HL-60 (cell line): ENCODE measurements around the gene MEF2A.

Experiments used
- DNase-seq, 2 experiments: peaks; one replicate each; pipeline ENCODE4 v3.0.0-alpha.2; 2010 to 2020; ENCODE audit warnings: low read depth in 1 of 2, low spot score in 1 of 2
- H3K27ac ChIP-seq: fragments of 250-450 bp; sonication (Bioruptor Pico); replicated peaks from 2 replicates; pipeline ENCODE4 v1.5.1; 2020; ENCODE audit warnings: mild to moderate bottlenecking, moderate library complexity
- H3K27me3 ChIP-seq: fragments of 250-450 bp; sonication (Bioruptor Pico); 2 replicates; pipeline ENCODE4 v1.5.1; 2021; ENCODE audit warnings: mild to moderate bottlenecking, moderate library complexity; ENCODE audit not compliant: insufficient read depth, poor library complexity, severe bottlenecking
- H3K4me3 ChIP-seq: replicated peaks from 2 replicates; pipeline ENCODE4 v1.5.1; 2011; ENCODE audit warnings: mild to moderate bottlenecking, control low read depth, low read length; ENCODE audit not compliant: insufficient read depth
- GABPA ChIP-seq: IDR thresholded peaks from 2 replicates; pipeline ENCODE4 v1.6.1; 2012; ENCODE audit warnings: low read depth
- POLR2AphosphoS5 ChIP-seq: IDR thresholded peaks from 2 replicates; pipeline ENCODE4 v1.6.1; 2012; ENCODE audit warnings: low read depth
- SPI1 ChIP-seq: IDR thresholded peaks from 2 replicates; pipeline ENCODE4 v1.6.1; 2012; ENCODE audit warnings: low read depth, mild to moderate bottlenecking, borderline replicate concordance
- TF ChIP-seq, protein P1 (sequence below): IDR thresholded peaks from 2 replicates; pipeline ENCODE4 v1.6.1; 2012; ENCODE audit warnings: low read depth; ENCODE audit not compliant: insufficient replicate concordance
- TF ChIP-seq, protein P2 (sequence below): IDR thresholded peaks from one replicate; pipeline ENCODE4 v1.5.1; 2011; ENCODE audit warnings: low read length, control low read depth, inconsistent platforms; ENCODE audit not compliant: insufficient read depth

The MEF2A gene

DNA sequence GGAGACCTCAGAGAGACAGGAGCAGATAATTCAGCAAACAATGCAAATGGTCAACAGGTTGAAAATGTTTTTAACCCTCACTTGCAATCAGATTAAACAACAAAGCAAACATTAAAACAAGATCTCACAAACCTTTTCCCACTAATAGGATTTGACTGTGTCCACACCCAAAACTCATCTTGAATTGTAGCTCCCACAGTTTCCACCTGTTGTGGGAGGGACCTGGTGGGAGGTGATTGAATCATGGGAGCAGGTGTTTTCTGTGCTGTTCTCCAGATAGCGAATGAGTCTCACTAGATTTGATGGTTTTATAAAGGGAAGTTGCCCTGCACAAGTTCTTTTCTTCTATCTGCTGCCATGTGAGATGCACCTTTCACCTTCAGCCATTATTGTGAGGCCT, 168.8 kb downstream of the MEF2A start:
- TF ChIP-seq, protein P1, sequence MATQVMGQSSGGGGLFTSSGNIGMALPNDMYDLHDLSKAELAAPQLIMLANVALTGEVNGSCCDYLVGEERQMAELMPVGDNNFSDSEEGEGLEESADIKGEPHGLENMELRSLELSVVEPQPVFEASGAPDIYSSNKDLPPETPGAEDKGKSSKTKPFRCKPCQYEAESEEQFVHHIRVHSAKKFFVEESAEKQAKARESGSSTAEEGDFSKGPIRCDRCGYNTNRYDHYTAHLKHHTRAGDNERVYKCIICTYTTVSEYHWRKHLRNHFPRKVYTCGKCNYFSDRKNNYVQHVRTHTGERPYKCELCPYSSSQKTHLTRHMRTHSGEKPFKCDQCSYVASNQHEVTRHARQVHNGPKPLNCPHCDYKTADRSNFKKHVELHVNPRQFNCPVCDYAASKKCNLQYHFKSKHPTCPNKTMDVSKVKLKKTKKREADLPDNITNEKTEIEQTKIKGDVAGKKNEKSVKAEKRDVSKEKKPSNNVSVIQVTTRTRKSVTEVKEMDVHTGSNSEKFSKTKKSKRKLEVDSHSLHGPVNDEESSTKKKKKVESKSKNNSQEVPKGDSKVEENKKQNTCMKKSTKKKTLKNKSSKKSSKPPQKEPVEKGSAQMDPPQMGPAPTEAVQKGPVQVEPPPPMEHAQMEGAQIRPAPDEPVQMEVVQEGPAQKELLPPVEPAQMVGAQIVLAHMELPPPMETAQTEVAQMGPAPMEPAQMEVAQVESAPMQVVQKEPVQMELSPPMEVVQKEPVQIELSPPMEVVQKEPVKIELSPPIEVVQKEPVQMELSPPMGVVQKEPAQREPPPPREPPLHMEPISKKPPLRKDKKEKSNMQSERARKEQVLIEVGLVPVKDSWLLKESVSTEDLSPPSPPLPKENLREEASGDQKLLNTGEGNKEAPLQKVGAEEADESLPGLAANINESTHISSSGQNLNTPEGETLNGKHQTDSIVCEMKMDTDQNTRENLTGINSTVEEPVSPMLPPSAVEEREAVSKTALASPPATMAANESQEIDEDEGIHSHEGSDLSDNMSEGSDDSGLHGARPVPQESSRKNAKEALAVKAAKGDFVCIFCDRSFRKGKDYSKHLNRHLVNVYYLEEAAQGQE, result no peak
- TF ChIP-seq POLR2AphosphoS5, result no peak
- TF ChIP-seq SPI1, result no peak
- TF ChIP-seq, protein P2, sequence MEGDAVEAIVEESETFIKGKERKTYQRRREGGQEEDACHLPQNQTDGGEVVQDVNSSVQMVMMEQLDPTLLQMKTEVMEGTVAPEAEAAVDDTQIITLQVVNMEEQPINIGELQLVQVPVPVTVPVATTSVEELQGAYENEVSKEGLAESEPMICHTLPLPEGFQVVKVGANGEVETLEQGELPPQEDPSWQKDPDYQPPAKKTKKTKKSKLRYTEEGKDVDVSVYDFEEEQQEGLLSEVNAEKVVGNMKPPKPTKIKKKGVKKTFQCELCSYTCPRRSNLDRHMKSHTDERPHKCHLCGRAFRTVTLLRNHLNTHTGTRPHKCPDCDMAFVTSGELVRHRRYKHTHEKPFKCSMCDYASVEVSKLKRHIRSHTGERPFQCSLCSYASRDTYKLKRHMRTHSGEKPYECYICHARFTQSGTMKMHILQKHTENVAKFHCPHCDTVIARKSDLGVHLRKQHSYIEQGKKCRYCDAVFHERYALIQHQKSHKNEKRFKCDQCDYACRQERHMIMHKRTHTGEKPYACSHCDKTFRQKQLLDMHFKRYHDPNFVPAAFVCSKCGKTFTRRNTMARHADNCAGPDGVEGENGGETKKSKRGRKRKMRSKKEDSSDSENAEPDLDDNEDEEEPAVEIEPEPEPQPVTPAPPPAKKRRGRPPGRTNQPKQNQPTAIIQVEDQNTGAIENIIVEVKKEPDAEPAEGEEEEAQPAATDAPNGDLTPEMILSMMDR, result no peak
- no peak for TF ChIP-seq GABPA
- H3K4me3 ChIP-seq, result no peak overlapping the region
- H3K27me3 ChIP-seq, result no peaks in the 10 kb centered on the region
- DNase-seq, result no peak
- H3K27ac ChIP-seq, result no peak overlapping the region

DNA sequence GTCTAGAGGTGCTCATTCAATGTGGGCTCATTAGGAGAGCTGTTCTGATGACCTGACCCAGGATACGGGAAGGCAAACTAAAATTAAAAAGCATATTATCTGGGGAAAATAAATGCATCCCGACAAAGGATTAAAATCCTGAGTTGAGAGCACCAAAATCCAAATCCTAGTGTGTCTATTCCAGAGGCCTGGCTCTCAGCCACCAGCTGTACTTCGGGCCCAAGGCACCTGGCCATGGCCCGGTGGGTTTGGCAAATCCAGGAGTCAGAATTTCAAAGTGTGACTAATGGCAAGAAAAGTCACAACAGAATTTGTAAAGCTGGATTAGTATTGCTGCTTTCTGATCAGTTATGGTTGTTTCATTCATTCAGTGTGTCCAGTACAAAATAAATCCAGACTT, 170.1 kb downstream of the MEF2A start:
- Histone ChIP-seq H3K27me3 (no peaks in the 10 kb centered on the region), H3K27ac (no peak overlapping the region), H3K4me3 (no peak overlapping the region)
- TF ChIP-seq GABPA (no peak), SPI1 (no peak)
- TF ChIP-seq, protein P2, result no peak
- TF ChIP-seq, protein P1, result no peak
- no peak for DNase-seq

DNA sequence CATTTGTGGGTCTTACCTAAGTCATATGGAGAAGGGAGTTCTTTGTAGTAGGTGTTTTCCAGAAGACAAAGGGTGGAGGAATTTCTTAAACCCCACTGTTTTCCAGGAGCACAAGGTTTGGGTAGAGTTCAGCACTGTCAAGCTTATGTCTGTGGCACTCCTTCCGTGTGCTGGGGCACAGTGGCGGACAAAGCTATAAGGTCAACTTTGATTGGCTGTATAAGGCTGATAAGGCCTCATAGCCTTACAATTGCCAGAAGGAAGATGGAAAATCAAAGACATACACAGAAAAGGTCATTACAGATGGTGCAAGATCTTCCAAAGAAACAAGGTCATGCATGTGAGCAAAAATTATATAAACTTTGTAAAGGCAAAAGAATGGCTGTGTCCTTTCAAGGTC, 170.9 kb downstream of the MEF2A start:
- no peak for TF ChIP-seq GABPA
- no peak for TF ChIP-seq SPI1
- TF ChIP-seq POLR2AphosphoS5, result no peak
- TF ChIP-seq, protein P1, result no peak
- TF ChIP-seq, protein P2, result no peak
- no peaks in the 10 kb centered on the region for H3K27me3 ChIP-seq
- H3K4me3 ChIP-seq, result no peak overlapping the region
- no peak for DNase-seq
- H3K27ac ChIP-seq, result no peak overlapping the region
